DMS53 treated with DMSO at 0.1 percent for 48 hours (cell line): ENCODE results near the gene F12.
A peak's percentile ranks its signal among the peaks of the same experiment; 100 is the strongest.

Source experiments
- DNase-seq: peaks from one replicate; lab custom pipeline; 2025; ENCODE audit not compliant: unreplicated experiment; lab: John Stamatoyannopoulos, UW

Gene F12

DNA sequence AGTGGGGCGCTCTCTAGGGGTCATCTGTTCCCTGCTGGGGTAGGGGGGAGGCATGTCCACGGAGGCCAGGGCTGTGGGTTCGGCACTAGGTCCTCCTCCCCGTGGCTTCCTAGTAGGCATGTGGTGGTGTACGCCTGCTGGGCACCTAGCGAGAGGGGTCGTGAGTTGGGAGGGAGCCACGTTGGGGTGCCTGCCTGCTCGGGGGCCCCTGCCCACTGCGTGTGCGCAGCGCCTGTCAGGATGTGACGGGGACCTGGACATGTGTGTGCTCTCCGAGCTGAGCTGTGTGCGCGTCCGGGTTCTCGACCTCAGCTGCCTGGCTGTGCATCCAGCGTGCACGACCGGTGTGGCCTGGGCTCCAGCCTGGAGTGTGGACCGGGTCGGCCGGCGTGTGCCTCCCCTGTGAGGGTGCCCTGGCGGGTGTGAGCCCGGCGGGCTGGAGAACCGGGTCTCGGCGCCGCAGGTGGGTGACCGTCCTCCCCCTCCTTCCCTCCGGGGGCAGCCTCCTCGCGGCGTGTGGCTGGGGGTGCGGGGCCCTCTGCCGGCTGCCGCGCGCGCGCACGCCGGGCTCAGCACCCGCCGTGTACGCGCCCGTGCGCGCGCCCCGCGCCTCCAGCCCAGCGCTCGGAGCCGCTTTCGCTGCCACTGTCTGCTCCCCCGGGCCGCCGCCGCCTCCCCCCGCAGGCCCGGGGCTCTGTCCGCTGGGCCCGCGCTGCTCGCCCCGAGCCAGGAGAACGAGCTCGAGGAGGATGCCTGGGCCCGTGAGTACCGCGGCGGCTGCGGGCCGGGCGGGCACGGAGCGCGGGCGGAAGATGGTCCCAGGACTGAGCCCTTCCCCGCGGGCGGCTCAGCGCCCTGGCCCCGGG lies 37.1 kb upstream of the F12 start, which contains the start of gene PRR7:
PRR7 (plus strand) TSS at position 615 of the 866 bp plus-strand sequence. CDS start 8,254 bp downstream, outside the sequence.
- peak; percentile 62 for DNase-seq

DNA sequence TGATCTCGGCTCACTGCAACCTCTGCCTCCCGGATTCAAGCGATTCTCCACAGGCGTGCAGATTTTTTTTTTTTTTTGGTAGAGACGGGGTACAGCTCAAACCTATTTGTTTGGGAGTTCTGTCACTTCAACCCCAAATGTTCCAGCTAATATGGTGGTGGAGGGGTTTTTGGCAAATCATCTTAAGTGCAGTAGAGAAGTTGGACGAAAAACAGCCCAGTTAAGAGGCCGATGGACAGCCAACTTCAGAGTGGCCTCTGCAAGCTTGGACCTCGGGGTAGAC lies 36.5 kb upstream of the F12 start:
- no peak for DNase-seq

DNA sequence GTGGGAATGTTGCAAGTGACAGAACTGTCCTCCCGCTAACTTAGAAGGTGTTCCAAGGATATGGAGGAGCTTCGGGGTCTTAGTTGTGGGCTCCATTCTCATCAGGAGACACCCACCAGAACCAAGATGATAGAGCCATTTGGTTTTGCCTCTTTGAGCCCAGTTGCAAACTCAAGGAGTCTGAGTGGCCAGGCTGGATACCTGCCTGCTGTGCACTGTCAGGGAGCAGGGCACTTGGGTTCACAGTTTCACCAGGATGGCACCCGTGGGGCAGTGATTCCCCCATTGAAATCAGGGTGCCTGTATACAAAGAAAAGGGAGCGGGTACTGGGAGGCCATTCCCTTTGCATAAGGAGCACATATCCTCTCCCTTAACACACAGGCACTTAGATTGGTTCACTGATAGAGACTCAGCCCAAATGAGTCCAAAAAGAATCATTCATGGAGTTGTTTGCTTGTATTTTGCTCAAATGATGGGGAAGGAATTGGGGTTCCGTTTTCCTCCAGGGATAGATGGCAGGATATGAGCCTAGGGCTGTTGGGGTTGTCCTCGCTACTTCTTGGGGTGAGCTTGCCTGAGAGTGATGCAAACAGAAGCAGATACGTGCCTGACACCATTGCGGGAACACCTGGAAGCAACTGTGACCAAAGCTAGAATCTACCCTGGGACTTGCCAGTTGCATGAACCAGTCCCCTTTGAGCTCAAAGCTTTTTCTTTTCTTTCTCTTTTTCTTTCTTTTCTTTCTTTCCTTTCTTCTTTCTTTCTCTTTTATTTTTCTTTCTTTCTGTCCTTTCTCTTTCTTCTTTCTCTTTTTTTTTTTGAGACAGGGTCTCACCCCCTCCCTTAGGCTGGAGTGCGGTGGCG lies 35.9 kb upstream of the F12 start:
- DNase-seq: peak; percentile 8

DNA sequence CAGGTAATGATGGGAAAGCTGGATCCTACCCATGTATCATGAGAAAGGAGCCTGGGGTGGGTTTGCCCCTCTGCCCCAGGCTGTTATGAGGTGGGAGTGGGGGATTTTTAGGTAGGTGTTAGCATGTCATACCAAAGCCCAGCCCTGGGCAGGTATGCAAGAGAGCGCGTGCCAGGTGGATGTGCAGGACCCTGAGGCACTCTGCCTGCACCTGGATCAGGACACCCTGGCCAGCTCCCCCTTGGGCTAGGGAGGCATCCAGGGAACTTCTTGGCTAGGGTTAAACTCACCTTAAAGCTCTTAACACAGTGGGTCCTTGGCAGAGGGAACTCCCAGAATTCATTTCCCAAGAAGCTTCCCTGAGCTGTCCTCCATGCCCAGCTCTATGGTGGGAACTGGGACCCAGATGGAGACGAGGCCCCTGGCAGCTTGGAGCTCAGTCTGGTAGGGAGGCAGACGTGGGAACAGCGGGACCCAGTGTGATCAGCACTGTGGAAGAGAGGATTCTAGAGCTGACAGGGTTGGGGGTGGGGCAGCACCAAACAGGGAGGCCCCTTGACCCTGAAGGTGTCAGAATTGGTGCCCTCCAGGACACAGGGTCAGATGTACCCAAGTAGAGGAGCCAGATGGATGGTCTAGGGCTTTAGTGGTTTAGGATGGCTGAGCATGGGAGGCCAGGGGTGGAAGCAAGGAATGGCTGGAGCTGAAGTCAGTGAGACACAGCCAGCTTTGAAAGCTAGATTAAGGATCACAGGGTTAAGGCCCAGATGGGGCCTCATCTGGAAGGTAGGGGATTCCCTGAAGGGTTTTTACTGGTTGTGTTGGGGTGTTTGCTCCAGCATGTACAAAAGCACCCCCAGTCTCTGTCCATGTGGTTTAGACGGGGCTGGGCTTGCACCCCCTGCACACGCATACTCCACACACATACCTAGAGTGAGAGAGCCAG lies 35.0 kb upstream of the F12 start:
- DNase-seq: no peak

DNA sequence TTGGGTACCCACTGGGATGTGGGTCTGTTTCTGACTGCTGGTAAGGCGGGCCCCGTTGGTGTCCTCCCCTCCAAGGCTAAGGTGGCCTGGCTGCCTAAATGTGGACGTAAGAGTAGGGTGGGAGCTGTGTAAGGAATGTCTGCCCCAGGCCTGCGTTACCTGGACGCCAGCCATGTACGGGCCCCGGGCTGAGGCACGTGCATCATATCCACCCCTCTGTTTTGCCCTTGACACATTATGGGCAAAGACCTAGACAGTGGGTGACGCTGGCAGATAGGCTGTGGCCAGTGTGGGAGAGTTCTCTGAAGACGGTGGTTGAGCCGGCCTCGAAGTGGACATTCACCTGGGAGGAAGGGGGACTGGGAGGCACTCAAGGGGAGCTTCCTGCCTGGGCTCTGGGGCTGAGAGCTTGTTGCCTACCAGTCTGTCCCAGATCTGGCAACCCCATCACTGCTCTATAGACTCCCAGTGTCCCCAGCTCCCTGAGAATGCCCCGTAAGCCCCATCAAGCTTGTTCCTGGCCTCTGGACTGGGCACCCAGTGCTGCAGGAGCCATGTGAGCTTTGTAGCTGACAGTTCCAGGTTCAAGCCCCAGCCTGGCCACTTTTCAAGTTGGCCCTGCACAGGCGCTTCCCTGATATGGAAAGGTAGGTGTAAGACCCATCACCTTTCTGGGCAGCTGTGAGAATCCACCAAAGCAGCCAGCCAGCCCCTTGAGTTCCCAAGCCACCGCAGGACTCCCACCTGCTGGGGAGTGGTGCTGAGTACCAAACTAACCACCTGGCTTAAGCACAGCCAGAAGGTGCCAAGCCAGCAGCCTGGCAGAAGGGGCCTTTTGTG lies 34.0 kb upstream of the F12 start:
- DNase-seq: no peak

DNA sequence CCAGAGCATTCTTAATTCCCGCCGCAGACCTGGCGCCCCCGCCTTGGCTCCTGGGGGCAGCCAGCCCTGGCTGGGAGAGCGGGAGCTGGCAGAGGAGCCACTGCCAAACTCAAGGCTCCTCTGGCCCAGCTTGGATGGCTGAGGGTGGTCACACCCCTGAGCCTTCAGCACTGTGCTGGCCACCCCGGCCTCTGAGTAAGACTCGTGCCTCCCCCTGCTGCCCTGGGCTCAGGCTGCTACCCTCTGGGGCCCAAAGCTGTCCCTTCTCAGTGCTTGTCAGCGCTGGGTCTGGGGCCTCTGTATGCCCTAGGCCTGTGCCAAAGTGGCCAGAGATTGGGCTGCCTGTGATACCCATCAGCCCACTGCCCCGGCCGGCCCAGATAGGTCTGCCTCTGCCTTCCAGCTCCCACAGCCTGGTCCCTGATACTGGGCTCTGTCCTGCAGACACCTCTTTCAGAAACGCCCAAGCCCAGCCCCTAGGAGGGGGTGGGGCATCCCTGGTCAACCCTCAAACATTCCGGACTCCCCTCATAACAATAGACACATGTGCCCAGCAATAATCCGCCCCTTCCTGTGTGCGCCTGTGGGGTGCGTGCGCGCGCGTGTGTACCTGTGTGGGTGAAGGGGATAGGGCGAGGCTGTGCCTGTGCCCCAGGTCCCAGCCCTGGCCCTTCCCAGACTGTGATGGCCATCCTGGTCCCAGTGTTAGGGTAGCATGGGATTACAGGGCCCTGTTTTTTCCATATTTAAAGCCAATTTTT lies 32.9 kb upstream of the F12 start:
- no peak for DNase-seq

DNA sequence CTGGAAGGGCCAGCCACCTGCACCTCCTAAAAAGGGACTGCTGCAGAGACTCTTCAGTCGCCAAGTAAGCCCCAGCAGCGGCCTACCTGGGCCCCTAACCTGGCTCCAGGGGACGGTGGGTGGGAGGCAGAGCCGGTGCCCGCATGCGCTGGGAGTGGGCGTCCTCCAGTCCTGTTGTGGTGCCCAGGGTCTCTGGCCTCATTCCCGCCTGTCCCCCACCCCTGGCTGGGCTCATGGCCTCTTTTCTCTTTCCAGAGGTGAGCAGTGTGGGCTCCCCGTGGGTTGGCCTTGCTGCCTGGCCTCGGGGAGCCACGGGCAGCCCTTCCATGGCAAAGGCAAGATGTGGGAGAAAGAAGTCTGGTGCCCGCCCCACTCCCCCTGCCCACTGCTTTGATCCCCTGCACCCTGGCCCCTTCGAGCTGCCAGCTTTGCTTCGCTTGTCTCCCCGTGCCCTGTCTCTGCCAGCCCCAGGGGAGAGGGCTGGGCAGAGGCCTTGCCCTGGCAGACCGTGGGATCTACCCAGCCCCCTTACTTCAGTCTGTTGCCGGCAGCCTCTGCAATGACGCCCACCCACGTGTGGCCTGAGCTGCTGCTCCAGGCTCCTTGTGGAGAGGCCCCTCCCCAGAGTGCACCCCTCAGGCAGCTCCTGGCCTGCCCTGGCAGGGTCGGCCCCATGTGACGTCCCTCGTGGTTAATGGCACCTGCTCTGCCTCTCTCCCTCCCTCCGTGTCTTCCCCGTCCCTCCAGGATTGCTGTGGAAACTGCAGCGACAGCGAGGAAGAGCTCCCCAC lies 31.8 kb upstream of the F12 start:
- no peak for DNase-seq

DNA sequence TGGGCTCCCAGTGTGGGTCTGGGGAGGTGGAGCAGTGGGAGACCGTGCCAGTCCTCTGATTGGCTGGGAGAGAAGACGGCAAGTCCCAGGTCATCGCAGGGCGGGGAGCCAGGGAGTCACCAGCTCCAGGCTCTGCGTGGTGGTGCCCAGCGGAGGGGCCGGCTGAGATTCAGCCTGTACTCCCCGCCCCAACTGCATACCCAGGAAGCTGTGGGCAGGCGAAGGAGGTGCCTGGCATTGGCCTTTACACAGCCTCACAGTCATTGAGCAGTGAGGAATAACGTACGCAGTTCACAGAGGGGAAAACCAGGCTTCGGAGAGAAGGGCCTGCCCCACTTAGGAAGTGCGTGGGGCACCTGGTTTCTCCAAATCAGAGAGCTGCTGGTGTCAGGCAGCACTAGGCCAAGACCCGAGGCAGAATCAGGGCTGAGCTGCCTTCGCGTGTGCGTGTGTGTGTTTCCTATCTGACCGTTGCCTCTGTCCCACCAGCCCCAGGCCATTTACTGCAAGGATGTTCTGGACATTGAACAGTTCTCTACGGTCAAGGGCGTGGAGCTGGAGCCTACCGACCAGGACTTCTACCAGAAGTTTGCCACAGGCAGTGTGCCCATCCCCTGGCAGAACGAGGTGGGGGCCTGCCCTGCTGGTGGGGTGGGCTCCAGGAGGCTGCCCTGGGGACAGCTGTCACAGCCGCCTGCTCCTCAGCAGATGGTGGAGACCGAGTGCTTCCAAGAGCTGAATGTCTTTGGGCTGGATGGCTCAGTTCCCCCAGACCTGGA lies 31.0 kb upstream of the F12 start:
- no peak for DNase-seq

DNA sequence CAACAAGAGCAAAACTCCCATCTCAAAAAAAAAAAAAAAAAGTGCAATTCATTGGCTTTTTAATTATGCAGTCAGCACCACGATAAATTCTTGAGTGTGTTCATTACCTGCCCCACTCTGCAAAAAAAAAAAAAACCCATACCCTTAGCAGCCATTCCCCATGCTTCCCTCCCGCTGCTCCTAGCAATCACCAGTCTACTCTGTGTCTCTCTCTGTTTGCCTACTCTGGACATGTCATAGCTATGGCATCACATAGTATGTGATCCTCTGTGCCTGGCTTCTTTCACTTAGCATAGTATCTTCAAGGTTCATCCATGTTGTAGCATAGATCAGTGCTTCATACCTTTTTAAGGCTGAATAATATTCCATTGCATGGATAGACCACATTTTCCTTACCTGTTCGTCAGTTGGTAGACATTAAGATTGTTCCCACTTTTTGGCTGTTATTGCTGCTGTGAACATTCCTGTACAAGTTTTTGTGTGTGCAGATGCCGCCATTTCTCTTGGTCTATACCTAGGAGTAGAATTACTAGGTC lies 30.2 kb upstream of the F12 start:
- no peak for DNase-seq

DNA sequence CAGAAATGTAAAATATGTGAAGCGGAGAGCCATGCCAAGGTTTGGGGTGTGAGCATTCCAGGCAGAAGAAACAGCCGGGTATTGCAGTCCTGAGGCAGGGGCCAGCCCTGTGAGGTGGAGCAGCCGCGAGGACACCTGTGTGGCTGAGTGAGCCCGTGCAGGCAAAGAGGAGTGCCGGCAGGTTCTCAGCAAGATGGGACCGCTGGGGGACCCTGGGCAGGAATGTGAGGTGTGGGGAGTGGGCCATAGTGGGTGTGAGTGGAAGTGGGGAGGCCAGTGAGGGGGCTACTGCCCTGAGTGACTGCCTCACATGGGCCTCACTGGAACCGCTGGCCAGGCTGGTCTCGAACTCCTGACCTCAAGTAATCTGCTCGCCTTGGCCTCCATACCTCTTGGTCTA lies 29.1 kb upstream of the F12 start:
- no peak for DNase-seq

DNA sequence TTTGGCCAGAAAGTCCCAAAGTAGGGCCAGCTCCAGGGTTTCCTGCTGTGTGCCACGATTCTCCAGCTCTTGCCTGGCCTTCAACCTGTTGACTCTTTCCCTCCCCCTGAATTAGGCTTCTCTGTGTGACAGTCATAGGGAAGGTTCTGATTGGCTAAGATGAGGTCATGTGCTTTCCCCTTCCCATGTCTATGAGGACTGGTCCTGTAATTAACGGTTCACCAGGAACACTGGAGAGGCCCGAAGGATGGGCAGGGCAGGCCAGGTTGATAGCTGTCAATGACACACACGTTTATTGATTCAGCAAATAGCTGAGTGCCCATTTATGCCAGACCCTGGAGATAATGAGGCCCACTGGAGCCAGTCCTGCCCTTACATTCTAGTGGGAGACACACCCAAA lies 28.3 kb upstream of the F12 start:
- DNase-seq: no peak

DNA sequence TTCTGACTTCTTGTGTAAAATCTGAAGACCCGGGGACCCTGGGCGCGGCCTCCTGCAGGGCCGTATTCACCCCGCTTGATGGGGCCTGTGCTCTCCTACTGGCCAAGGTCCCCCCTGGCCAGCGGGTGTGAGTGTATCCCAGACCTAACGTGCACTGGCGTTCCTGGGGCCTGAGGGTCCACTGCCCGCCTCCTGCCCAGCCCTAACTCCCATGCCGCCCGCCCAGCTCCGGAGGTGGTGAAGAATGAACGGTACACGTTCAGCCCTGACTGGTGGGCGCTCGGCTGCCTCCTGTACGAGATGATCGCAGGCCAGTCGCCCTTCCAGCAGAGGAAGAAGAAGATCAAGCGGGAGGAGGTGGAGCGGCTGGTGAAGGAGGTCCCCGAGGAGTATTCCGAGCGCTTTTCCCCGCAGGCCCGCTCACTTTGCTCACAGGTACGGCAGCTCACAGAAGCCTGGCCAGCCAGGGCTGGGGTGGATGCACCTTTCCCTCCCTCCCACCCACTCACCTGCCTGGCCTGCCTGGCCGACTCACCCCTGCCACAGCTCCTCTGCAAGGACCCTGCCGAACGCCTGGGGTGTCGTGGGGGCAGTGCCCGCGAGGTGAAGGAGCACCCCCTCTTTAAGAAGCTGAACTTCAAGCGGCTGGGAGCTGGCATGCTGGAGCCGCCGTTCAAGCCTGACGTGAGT lies 26.6 kb upstream of the F12 start:
- no peak for DNase-seq

DNA sequence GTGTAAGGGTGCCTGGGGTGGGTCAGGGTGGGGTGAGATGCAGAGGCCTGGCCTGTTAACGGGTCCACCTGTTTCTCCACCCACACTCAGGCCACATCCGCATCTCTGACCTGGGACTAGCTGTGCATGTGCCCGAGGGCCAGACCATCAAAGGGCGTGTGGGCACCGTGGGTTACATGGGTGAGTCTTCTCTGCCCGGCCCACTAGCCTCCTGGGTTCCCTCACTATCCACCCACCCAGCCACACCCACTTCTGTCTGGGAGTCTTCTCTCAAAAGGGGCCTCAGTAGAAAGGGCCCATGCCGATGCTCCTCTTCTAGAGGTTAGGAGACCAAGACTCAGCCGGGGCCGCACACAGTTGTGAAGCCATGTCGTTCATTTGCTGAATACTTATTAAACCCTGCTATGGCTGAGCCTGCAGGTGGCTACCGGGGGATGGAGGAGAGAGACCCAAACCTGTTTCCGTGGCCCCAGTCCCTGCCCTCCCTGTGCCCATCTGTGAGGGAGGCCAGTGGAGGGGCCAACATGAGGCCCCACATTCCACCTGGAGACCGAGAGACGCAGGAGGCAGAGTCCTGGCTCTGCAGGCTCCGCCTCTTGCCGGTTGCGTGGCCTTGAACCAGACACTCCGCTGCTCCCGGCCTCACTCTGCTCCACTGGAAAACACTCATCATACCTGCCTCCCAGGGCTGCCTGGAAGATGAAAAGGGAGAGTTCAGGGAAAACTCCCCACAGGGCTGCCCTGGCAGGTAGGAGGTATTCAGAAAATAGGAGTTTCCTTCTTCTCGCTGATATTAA lies 25.8 kb upstream of the F12 start:
- DNase-seq: no peak

DNA sequence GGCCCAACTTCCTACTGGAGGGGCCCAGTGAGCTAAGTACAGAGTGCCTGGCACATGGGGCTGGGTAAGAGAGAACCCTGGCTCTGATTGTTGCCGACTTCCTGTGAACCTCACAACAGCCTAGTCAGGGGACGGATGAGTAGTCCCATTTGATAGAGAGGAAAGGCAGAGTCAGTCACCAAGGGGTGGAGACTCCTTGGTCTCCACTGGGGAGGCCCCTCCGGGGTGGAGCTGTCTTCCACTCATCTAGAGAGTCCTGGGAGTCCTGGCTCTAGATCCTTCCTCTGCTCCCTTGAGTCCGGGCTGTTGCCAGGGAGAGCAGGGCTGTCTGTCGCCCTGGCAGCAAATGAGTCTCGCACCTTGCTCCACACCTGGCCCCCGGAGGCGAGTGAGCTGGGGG lies 25.1 kb upstream of the F12 start:
- DNase-seq: no peak

DNA sequence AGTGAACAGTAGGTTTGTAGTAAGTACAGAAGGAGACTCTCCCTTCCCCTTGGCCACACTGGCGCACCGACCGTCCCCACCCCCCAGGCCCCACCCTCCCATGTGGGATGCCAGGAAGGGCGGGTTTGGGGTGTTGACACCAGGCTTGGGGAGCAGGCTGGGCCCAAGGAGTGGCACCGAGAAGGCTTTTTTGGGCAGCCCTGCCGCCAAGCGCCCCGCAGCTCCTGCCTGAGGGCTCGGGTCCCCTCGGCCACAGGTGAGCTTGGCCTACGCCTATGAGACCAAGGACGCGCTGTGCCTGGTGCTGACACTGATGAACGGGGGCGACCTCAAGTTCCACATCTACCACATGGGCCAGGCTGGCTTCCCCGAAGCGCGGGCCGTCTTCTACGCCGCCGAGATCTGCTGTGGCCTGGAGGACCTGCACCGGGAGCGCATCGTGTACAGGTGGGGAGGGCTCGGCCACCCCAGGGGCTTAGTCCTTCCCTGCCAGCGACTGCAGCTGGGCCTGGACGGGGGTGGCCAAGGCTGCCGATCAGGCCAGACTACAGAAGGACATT lies 24.4 kb upstream of the F12 start:
- DNase-seq: no peak
